ENCODE data around the gene KLHL35. TPM values are rescaled to one million over a fixed set of nuclear protein-coding genes. Genes with fewer than 3 reads are reported as not detected.

The KLHL35 gene
- total RNA-seq, 1 donor from 2014 or later = not detected

DNA sequence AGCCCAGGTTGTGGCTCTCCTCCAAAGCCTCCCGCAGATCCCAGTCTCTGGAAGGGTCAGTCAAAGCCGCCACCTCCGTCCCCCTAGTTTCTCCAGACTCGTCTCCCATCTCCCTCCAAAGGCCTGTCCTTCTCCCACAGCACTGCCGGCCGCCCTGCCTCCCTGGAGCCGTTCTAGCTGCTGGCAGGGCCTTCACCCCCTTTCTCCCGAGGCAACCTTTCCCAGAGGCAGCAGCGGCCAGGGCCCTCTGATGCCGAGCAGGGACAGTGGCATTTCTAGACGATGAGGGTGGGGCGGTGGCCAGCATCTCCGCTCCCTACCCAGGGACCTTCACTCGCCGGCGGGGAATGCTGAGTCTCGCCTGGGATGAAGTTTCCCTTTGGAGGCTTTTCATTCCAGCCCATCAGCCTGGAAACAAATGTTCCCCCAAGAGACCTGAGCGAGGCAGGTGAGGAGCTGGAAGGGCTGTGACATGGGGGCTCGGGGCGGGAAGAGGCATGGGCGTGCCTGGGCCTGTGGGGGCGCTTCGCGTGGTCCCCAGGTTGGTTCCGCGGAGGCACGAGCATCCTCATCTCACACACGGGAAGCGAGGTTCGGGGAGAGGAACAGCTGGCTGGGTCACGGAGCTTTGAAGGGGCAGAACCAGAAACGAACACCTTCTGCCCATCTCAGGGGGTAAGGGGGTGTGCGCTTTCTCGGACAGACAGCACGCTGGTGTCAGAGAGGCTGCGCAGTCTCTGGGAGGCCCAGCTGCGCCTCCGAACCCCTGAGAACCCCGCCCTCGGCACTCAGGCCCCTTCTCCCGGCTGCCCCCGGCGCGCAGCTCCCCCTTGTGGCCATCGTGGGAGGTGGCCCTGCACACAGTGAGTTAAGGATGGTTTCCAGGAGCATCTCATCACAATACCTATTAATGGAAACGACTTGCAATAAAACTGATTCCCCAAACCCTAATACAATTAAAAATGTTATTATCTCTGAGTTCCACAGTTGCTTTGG is 18.1 kb upstream of the KLHL35 start:
- Histone ChIP-seq H3K36me3 (no peaks in the 10 kb centered on the region), H3K4me3 (no peak overlapping the region), H3K4me1 (peaks cover 8% of the 10 kb centered on the region), H3K9me3 (no peaks in the 10 kb centered on the region), H3K27ac (no peak overlapping the region), H3K27me3 (no peaks in the 10 kb centered on the region)
- intact Hi-C loops (cut with DNase I) = no loop called here
- TF ChIP-seq, protein P1, sequence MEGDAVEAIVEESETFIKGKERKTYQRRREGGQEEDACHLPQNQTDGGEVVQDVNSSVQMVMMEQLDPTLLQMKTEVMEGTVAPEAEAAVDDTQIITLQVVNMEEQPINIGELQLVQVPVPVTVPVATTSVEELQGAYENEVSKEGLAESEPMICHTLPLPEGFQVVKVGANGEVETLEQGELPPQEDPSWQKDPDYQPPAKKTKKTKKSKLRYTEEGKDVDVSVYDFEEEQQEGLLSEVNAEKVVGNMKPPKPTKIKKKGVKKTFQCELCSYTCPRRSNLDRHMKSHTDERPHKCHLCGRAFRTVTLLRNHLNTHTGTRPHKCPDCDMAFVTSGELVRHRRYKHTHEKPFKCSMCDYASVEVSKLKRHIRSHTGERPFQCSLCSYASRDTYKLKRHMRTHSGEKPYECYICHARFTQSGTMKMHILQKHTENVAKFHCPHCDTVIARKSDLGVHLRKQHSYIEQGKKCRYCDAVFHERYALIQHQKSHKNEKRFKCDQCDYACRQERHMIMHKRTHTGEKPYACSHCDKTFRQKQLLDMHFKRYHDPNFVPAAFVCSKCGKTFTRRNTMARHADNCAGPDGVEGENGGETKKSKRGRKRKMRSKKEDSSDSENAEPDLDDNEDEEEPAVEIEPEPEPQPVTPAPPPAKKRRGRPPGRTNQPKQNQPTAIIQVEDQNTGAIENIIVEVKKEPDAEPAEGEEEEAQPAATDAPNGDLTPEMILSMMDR (IDR thresholded peaks at IDR 0.05) = peak in 1 of 3 experiments; percentile 20
- TF ChIP-seq POLR2AphosphoS5 (IDR thresholded peaks at IDR 0.05; ENCODE audit: insufficient read depth in 1 of 2, low read depth in 1 of 2) (no peak), POLR2A (IDR thresholded peaks at IDR 0.05) (no peak)
- DNase-seq (ENCODE audit: extremely low spot score in 2 of 2) = no peak

DNA sequence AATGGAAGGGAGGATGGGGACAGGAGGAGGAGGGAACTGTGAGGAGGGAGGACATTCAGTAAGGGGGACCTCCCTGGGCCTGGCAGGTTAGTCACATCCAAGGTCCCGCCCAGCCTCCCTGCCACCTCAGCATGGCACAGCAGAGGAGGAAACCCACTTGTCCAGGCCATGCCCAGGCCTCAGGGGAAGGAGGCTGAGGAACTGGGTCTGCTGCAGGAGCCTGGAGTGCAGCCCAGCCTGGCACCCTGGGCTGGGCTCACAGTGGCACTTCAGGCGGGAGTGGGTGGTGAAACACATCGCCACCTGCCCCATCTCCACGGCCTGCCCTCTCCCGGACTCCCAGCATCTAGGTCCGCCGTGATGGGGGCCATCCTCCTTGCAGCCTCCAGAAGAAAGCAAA is 17.2 kb upstream of the KLHL35 start:
- no peaks in the 10 kb centered on the region for H3K27me3 ChIP-seq
- H3K36me3 ChIP-seq = no peaks in the 10 kb centered on the region
- no peak overlapping the region for H3K4me3 ChIP-seq
- no peaks in the 10 kb centered on the region for H3K9me3 ChIP-seq
- TF ChIP-seq POLR2A (IDR thresholded peaks at IDR 0.05) (no peak), POLR2AphosphoS5 (IDR thresholded peaks at IDR 0.05; ENCODE audit: insufficient read depth in 1 of 2, low read depth in 1 of 2) (no peak)
- TF ChIP-seq, protein P1 (IDR thresholded peaks at IDR 0.05) = no peak
- H3K27ac ChIP-seq = no peak overlapping the region
- peaks cover 8% of the 10 kb centered on the region for H3K4me1 ChIP-seq
- intact Hi-C loops (cut with DNase I) = no loop called here
- DNase-seq (ENCODE audit: extremely low spot score in 2 of 2) = no peak

DNA sequence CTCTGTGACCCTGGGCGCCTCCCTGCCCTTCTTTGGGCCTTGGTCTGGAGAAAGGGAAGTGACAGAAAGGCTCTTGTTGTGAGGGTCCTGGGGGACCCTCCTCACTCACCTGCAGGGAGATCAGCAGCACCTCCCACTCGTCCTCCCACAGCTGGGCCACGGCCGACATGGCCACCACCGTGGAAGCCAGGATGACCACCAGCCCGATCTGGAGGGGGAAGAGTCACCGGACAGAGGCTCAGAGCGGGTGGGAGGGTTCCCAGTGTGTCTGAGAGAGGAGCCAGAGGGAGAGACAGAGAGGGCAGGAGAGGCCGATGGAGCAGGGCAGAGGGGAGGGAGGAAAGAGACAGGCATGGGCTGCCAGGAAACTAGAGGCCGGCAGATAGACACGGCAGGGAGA is 16.8 kb upstream of the KLHL35 start:
- H3K27me3 ChIP-seq = no peaks in the 10 kb centered on the region
- H3K4me3 ChIP-seq = no peak overlapping the region
- H3K9me3 ChIP-seq = no peaks in the 10 kb centered on the region
- H3K36me3 ChIP-seq = no peaks in the 10 kb centered on the region
- no peak overlapping the region for H3K27ac ChIP-seq
- intact Hi-C loops (cut with DNase I) = no loop called here
- TF ChIP-seq POLR2A (IDR thresholded peaks at IDR 0.05) (no peak), POLR2AphosphoS5 (IDR thresholded peaks at IDR 0.05; ENCODE audit: insufficient read depth in 1 of 2, low read depth in 1 of 2) (no peak)
- TF ChIP-seq, protein P1 (IDR thresholded peaks at IDR 0.05) = no peak
- no peak for DNase-seq (ENCODE audit: extremely low spot score in 2 of 2)
- H3K4me1 ChIP-seq = peaks cover 3% of the 10 kb centered on the region

DNA sequence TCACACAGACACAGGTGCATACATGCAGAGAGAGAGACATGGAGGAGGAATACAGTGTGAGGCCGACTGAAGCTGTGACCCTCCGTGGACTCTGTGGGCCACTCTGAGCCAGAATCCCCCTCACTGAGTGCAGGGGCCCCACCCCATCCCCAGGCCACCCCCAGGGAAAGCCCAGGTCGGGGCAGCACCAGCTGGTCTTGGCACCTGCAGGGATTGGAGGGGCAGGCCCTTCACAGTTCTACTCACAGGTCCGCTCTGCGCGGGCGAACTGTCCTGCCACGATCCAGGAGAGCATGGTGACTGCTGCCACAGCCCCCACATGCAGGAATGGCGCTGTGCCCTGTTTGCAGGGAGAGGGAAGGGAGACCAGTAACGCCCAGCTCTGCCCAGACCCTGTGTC is 16.3 kb upstream of the KLHL35 start:
- H3K36me3 ChIP-seq = no peaks in the 10 kb centered on the region
- no peaks in the 10 kb centered on the region for H3K9me3 ChIP-seq
- intact Hi-C loops (cut with DNase I) = no loop called here
- DNase-seq (ENCODE audit: extremely low spot score in 2 of 2) = no peak
- no peak overlapping the region for H3K4me3 ChIP-seq
- H3K27ac ChIP-seq = no peak overlapping the region
- H3K4me1 ChIP-seq = no peaks in the 10 kb centered on the region
- no peak for TF ChIP-seq POLR2A (IDR thresholded peaks at IDR 0.05)
- TF ChIP-seq POLR2AphosphoS5 (IDR thresholded peaks at IDR 0.05; ENCODE audit: insufficient read depth in 1 of 2, low read depth in 1 of 2) = no peak
- TF ChIP-seq, protein P1 (IDR thresholded peaks at IDR 0.05) = no peak
- H3K27me3 ChIP-seq = no peaks in the 10 kb centered on the region

DNA sequence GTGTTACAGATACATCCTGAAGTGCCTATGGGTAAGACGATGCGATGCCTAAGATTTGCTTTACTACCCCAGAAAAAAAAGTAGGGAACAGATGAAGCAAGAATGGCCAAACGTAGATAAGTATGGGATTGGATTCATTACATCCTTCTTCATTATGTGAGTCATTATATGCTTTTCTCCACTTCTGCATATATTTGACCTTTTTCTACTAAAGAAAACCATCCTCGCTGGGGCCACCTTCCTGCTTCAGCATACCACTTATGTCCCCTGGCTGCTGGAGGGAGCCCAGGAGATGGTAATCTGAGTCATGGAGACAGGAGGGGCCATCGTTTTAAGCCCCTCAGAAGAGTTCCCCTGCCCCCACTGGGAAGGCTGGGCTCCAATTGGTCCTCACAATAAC is 14.4 kb upstream of the KLHL35 start:
- Histone ChIP-seq H3K9me3 (no peaks in the 10 kb centered on the region), H3K27ac (no peak overlapping the region), H3K36me3 (no peaks in the 10 kb centered on the region), H3K27me3 (no peaks in the 10 kb centered on the region), H3K4me1 (no peaks in the 10 kb centered on the region), H3K4me3 (no peak overlapping the region)
- no peak for DNase-seq (ENCODE audit: extremely low spot score in 2 of 2)
- TF ChIP-seq, protein P1 (IDR thresholded peaks at IDR 0.05) = no peak
- TF ChIP-seq POLR2AphosphoS5 (IDR thresholded peaks at IDR 0.05; ENCODE audit: insufficient read depth in 1 of 2, low read depth in 1 of 2) = no peak
- no peak for TF ChIP-seq POLR2A (IDR thresholded peaks at IDR 0.05)
- intact Hi-C loops (cut with DNase I) = no loop called here

Data from vagina (tissue), 2 donors.